T-helper 2 cell (primary cell): ENCODE results near the gene PRRX2.
"Not testable (repeated sequence)": the region's sequence is repeated elsewhere in the genome, so short reads cannot be mapped to it uniquely, and the experiment has no call there.

Experiments used
- DNase-seq, 5 experiments: peaks; one replicate each; pipeline versions ENCODE4 v3.0.0 to v3.0.0-alpha.2; 2012 to 2022

The PRRX2 gene

DNA sequence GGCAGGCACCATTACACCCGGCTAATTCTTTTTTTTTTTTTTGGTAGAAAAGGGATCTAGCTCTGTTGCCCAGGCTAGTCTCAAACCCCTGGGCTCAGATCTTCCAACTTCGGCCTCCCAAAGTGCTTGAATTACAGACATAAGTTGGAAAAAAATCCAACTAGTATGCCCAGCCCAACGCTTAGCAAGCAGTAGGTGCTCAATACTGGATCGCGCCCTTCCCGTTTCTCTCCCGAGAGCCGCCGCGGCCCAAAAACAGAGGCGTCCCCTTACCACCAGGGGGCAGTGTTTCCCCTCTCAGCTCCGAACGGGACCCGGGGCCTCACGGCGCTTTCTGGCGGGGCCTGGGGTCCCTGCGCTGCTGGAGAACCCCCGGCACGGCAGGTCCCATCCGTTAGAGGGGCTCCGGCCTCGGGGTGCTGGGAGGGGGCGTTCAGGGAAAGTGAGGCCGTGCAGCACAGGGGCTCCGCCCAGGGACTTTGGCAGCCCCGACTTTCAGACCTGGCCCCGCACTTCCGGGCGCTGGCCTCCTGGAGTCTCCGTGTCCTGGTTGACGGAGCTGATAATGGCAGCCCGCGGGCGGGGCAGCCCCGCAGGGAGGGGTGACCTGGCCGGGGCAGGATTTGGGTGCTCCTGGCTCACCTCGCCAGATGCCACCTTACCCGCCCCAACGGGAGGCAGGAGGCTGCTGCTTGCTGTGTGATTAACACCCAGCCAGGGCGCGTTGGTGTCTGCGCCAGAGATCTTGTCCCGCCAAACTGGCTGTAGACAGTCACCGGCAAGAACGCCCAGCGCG, 72.2 kb downstream of the PRRX2 start:
- DNase-seq = peak; percentile 67 to 82 (median 76)

DNA sequence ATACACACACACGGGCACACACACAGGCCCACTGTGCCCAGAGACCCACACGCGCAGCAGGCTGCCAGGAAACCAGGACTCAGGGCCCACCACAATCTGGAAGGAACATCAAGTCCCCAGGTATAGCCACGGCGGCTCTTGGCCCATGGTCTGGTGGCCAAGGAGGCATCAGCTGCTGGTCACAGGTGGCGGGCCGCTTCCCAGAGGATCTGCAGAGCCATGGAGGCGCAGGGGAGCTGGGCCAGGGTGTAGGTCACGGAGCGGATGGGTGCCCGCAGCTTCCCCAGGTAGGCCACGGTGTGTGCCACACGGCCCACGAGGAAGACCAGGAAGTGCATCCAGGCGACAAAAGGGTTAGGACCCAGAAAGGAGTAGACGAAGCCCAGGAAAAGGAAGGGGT, 74.0 kb downstream of the PRRX2 start:
- no peak for DNase-seq

DNA sequence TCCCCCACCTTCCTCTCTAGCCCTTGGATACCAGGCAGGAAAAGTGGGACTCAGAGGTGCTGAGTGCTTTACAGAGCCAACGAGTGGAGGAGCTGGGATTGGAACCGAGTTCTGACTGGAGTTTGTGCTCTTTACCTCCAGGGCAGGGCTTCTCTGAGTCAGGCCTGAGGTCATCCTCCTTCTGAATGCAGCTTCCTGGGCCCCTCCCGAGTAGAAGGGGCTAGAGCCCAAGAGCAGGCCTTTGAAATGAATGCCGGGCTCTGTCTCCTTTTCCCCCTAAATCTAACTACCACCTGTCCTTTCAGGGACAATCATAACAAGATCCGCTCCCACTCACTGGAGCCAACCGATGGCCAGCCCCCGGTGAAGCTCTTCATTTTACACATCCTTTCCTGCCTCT, 74.7 kb downstream of the PRRX2 start:
- DNase-seq = no peak

DNA sequence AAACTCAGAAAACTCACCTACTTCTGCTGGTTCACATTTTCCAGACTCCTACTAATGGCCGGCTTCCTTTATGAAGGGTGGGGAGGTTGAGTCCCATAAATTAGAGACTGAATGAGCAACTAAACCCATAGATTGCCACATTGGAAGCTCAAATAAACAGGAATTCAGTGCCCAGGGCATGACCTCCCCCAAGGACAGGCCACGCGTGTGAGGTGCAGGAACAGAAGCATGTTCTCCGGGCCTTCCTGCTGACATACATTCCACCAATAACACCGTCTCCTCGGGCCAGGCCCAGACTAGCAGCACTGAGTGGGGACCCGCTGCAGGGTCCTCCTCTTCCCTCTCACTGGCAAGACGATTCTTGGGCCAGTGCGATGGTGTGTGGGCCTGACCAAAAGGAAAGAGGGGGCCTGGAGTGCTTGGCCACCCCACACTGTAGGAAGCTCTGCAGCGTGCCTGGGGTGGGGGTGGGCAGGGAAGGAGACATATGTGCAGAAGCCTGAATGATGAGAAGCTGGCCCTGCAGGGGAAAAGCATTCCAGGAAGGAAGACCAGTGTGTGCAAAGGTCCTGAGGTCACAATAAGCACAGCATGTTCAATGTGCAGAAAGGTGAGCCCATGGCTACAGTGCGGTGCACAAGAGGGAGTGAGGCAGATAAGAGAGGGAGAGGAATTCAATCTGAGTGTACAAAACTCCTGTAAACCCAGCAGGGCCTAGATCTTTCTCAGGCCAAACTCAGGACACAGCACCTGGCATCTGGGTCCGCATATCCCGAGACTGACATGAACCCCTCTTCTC, 75.4 kb downstream of the PRRX2 start:
- DNase-seq = no peak

DNA sequence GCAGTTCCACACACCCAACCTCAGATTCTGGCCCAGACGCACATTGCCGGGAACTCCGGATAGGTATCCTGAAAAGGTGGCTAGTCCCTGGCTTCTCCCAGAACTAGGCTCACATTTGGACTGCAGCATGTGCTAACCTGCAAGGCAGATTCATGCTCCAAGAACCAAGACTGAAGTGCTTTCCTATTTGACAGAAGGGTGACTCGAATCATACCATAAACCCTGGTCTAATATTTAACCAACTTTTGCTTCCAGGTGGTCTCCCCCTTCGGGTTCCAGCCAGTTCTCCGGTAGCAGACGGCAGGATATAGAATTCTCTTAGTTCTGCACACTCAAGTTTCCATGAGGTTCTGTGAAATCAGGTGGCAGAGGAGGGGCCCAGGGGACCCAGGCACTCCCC, 79.8 kb downstream of the PRRX2 start:
- no peak for DNase-seq

DNA sequence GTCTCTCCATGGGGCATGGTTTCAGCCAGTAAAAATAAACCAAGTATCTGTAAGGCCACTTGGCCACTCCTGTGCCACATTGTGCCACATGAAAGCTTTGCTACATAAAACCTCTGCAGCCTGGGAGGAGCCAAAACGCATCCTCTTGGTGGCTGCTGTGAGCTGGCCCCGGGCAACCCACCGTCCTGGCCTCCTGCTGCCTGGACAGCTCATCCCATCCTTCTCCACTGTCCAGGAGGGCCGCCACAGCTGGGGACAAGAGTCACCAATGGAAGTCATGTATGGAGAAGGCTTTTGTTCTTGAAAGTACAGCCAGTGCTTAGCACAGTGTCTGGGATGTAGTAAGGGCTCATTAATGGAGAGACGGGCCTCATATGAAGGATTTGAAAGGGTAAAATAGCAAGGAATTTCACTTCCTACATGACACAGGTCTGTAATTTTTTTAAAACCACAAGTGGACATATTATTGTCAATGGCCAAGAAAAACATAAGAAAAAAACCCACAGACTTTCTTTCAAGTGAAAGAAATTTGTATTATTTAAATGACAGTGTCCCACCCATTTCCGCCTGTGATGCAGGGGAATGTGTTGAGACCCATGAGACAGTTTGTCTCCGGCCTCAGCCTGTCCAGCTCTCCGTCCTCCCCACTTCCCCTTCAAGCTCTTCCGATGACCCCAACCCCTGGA, 80.8 kb downstream of the PRRX2 start:
- DNase-seq = no peak

DNA sequence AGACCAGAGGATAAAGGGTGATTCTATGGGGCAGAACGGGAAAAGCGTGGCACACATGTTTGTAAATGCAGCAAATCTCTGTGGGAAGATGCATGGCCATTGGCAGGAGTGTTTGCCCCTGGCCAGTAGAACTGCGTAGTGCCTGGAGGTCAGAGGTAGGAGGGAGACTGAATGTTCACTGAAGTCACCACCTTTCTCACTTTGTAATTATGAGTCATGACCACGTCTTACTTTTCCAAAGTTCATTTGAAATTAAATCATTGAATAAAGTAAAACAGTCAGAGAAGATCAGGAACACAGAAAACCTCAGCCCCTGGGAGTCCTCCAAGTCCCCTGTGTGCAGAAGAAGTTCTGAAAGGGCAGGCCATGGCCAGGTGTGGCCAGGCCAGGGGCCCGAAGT, 82.8 kb downstream of the PRRX2 start:
- no peak for DNase-seq

DNA sequence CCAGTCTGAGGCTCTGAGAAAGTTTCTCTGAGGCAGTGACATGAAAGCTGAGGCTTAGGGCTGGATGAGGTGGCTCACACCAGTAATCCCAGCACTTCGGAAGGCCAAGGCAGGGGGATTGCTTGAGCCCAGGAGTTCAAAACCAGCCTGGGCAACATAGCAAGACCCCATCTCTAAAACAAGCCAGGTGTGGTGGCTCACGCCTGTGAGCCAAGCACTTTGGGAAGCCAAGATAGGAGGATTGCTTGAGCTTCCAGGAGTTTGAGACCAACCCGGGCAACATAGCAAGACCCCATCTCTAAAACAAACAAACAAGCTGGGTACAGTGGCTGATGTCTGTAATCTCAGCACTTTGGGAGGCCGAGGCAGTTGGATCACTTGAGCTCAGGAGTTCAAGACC, 83.6 kb downstream of the PRRX2 start:
- not testable (repeated sequence) for DNase-seq

DNA sequence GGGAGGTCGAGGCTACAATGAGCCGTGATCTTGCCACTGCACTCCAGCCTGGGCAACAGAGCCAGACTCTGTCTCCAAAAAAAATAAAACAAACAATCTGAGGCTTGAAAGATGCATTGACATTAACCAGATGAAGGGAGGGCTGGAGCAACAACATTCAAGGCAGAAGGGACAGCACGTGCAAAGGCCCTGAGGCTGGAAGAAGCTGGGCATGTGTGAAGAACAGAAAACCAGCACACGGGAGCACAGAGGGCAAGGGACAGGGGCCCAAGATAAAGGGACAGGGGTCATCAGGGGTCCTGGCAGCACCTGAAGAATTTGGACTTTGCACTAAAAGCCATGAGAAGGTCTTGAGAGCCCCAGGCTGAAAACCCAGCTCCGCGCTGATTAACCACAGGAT, 84.1 kb downstream of the PRRX2 start:
- no peak for DNase-seq

DNA sequence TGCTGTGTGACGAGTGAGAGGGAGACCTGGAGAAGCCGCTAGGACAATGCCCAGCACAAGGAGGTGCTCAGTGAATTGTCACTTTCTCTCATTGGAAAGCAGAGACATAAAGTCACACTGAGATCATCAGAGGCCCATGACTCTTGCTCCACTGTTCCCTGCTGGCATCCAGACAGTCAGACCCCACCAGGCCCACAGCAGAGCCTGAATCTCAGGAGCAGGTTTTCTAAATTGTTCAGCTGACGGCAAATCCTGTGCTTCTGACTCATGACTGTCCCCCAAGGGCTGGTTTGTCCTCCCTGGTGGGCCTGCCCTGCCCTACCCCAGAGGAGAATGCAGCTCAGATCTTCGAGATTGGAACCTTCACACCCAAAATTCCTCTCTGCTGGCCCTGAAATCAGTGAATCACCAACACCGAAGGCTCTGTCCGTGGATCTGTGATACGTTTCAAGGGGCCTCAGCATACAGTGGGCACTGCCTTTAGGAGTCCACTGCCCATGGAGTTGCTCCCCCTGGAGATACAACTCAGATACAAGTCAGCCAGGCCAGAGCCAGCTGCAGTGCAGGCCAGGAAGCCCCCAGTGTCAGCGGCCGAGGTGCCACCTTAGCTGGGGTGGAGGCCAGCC, 84.7 kb downstream of the PRRX2 start:
- no peak for DNase-seq

DNA sequence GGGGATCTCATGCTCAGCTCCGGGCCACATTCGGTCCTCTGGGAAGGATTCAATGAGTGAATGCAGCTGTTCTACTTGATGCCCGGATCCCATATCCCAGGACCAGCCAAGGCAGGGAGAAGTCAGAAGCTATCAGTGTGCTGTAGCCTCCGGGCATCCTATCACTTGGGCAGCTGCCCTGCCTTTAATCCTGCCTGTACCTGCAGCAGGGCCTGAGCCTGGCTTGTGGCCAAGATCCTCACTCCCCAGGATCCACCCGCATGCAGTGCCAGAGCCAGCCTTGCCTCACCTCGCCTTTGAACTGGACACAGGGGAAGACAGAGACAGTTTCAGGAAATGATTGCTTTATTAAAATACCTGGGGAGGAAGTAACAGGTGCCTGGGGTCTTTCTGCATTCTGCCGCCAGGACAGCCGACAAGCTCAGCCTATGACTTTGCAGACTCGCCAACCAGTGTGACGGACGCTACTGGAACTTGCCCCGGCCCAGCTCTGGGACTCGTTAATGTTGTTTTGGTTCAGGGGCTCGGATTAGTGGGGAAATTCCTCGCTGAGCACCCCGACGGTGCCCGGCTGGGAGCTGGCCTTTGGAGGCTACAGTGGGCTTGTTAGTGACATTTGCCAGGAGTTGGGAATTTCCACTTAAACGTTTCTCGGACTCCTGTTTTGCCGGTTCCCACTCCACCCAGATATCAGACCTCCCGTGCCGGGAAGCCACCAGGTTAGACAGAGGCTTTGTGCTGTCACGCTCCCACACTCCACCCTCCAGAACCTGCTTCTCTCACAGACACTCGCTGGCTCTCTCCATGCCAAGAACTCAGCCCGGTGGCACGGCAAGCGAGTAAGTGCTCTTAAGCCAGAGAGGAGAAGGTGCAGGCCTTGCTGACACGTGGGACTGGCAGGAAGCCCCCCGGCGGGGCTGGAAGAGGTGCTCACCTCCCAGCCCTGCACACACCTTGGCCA, 86.7 kb downstream of the PRRX2 start:
- DNase-seq = no peak

DNA sequence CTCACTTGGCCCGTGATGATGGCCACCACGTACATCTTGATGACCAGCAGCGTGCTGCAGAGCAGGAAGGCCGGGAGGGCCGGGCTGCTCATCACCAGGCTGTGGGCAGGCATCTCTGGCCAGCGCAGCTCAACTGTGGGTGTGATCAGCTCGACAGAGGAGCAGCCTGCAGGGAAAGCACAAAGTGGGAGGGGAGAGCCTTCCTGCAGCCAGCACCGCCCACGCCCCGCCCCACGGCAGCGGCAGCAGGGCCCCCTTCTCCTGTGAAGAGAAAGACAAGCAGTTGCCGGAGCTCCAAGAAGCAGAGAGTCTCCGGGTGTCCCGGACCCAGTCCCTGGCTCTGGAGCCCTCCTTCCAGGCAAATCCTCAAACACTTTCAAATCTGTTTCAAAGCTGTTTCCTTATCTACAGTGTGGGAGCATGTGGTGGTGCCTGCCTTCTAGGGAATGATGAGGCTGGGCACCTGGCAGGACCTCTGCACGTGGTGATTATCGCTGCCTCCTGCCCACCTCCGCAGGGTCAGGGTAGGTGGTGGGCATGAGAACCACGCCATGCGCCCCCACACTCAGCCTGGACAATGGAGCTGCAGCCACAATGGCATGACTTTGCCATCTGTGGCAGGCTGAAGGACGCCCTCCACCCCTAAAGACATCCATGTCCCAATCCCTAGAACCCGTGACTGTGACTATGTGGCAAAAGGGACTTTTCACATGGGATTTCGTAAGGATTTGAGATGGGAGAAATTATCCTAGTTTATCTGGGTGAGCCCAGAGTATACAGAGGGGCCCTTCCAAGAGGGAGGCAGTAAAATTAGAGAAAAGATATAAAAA, 87.7 kb downstream of the PRRX2 start, which contains the start of gene PTGES:
PTGES (minus strand) TSS at position 143 of the 830 bp plus-strand sequence; CDS start at position 113, 30 bp downstream.
- peak in 2 of 5 experiments; percentile 29 to 57 for DNase-seq

DNA sequence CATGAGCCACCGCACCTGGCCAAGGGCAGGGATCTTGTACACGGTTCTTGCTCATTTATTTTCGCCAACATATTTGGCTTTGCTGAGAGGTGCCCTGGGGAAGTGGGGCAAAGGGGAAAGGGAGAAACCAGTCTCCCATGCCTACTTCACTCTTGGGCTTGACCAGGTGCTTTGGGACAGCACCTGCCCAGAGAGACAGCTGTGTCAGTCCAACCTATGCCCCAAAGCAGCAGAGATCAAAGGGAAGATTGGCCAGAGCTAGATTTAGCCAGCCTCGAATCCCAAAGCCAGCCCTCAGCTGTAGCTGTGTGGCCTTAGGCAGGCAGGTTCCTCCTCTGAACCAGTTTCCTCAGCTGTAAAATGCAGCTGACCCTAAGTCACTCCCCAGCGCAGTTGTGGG, 89.7 kb downstream of the PRRX2 start:
- DNase-seq = no peak

DNA sequence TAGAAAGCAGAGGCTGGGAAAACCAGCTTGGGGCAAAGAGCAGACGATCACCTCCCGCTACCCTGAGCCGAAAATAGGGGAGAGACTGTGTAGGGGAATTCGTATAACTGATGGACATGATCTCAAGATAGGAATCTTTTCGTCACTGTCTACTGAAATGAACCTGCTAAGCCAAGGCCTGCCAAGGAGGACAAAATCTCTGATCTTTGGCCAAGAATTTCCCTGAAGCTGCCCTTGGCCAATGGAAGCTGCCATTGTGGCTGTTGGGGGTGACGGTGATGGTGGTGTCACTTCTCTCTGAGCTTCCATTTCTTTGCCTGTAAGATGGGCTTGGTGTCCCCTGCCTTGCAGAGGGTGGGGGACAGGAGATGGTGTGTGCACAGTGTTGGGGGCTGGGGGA, 90.7 kb downstream of the PRRX2 start:
- no peak for DNase-seq

DNA sequence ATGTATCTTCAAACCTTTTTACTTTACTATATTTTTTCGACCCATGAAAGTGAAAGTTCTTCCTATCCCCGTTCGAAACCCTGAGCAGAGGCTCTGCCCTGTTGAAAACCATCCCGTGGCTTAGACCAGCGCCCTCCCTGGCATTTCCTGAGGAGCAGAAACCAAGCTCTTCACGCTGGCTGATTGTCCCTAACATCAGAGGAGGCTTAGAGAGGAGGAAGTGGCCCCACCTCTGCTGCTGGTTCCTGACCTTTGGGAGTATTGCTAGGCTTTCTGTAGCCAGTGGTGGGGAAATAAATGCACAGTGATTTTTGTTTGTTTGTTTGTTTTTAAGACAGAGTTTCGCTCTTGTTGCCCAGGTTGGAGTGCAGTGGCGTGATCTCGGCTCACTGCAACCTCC, 91.6 kb downstream of the PRRX2 start:
- DNase-seq = no peak

DNA sequence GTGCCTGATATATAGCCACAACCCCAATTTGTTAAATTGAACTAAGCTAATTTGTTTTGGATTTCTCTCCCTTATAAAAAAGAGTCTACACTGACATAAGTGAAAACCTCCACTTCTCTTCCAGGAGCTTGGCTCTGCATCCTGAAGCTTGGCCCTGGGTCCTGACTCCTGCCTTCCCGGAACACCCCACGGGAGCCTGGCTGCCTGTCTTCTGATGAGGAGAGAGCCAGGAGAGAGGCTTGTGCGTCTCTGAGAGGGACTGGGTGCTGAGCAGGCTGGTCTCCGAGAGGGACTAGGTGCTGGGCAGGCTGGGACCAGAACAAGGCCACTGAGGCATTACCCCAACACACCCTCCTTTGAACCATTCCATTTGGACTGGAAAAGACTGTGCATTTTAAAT, 93.9 kb downstream of the PRRX2 start:
- no peak for DNase-seq

DNA sequence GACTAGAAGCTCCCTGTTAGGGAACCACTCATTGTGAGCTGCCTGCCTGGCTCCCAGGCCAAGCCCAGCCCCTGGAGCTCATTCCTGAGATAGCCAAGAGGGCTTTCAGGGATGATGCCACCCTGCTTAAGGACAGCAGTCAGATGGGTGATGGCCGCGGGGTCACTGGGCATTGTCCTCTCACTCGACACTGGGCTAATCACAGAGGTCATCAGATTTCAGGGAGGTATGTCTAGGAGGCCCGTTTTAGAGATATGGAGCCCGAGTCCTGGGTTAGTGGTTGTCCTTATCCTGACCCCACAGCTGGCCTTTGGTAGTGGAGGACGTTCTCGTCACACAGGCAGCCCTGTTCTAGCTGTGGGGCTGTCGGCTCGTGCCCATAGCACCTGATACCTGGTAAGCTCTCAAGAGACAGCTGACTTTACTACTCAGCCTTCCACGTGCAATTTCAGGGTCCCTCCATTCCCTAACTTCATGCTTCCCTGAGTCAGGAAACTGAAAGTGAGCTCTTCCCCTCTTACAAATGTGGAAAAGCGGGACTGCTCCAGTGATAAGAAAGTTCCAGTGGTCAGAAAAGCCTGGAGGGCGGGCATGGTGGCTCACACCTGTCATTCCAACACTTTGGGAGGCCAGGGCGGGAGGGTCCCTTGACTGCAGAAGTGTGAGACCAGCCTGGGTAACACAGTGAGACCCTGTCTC, 94.5 kb downstream of the PRRX2 start:
- DNase-seq = no peak

DNA sequence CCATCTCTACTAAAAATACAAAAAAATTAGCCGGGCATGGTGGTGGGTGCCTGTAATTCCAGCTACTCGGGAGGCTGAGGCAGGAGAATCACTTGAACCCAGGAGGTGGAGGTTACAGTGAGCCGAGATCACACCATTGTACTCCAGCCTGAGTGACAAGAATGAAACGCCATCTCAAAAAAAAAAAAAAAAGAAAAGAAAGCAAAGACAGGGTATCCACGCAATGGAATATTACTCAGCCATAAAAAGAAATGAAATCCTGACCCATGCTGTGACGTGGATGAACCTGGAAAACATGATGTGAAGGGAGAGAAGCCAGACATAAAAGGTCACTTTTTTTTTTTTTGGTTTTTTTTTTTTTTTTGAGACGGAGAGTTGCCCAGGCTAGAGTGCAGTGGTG, 95.3 kb downstream of the PRRX2 start:
- DNase-seq = not testable (repeated sequence)

DNA sequence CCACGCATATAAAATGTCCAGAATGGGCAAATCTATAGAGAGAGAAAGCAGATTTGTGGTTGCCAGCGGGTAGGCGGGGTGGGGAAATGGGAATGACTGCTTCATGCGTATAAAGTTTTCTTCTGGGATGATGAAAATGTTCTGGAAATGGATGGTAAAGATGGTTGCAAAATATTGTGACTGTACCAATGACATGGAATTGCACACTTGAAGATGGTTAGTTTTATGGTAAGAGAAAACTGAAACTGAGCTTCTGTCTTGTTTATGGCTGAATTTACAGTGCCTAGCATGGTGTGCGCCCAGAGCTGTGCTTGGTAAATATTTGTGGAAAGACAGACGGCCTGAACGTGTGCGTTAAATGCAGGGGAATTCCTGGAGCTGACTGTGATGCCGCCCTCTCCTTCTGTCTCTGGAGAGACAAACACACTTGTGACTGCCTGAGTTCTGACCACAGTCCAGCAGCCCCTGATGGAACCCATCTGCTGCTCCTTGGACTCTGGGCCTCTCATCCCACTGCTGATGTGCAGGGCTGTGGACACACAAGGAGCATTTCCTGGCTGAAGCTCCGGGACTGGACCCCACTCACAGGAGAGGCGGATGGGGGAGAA, 96.0 kb downstream of the PRRX2 start:
- DNase-seq = no peak

DNA sequence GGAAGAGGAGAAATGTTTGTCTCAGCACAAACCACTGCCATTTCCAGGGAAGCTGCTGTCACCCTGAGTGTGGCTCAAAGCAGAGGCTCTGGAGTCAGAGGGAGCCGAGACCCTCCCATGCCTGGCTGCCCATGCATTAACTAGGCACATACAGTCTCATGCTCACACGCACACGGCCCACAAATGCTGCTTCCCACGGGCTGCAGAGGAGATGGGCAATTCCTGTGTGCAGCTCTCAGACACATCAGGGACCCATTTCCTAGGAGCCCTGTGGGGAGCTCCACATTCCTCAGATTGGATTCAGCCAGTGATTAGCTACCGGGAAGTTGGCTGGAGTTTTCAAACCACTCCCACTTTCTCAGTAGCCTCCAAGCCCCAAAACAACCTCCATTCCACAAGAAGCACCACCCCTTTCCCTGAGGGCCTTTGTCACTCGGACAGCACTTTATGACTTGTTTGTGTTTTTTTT, 96.5 kb downstream of the PRRX2 start:
- no peak for DNase-seq
